GM19238 (cell line): ENCODE data around the gene CHAC2.
"Not testable (repeated sequence)": the region's sequence is repeated elsewhere in the genome, so short reads cannot be mapped to it uniquely, and the experiment has no call there.

ENCODE experiments used
- DNase-seq: peaks from one replicate; pipeline ENCODE4 v3.0.0; 2011; ENCODE audit warnings: low spot score; ENCODE audit not compliant: insufficient read length

Gene CHAC2

GRCh38 chr2:53778536-53779162 lies 11.0 kb downstream of the CHAC2 start:
- no peak for DNase-seq

GRCh38 chr2:53780056-53780455 lies 12.5 kb downstream of the CHAC2 start:
- DNase-seq = no peak

GRCh38 chr2:53782676-53783075 lies 15.1 kb downstream of the CHAC2 start:
- no peak for DNase-seq

GRCh38 chr2:53784436-53784835 lies 16.8 kb downstream of the CHAC2 start:
- DNase-seq = no peak

GRCh38 chr2:53785366-53785765 lies 17.8 kb downstream of the CHAC2 start:
- DNase-seq = no peak

GRCh38 chr2:53786352-53786704 lies 18.7 kb downstream of the CHAC2 start:
- no peak for DNase-seq

- DNase-seq = peak; percentile 80
These were observed 19.4 kb downstream of the CHAC2 start, which contains the start of the genes ASB3 and ERLEC1 for GRCh38 chr2:53786705-53787613. Gene ASB3, minus strand, starts transcription at chr2:53786953. Its CDS starts 21,381 bp downstream, at chr2:53765572. Gene ERLEC1, plus strand, starts transcription at chr2:53787044. Its CDS starts 167 bp downstream, at chr2:53787211.

- DNase-seq = no peak
These were observed 20.1 kb downstream of the CHAC2 start for GRCh38 chr2:53787614-53788289.

GRCh38 chr2:53793261-53793660 lies 25.7 kb downstream of the CHAC2 start:
- no peak for DNase-seq

GRCh38 chr2:53793821-53794220 lies 26.2 kb downstream of the CHAC2 start:
- no peak for DNase-seq

GRCh38 chr2:53801547-53801946 lies 33.9 kb downstream of the CHAC2 start:
- no peak for DNase-seq

- DNase-seq = no peak
These were observed 35.1 kb downstream of the CHAC2 start for GRCh38 chr2:53802617-53803151.

GRCh38 chr2:53811601-53812000 lies 44.0 kb downstream of the CHAC2 start:
- no peak for DNase-seq

GRCh38 chr2:53813151-53813550 lies 45.5 kb downstream of the CHAC2 start:
- DNase-seq = no peak

- DNase-seq = no peak
These were observed 51.3 kb downstream of the CHAC2 start for GRCh38 chr2:53818854-53819435.

GRCh38 chr2:53819634-53820033 lies 52.0 kb downstream of the CHAC2 start:
- no peak for DNase-seq

- no peak for DNase-seq
These were observed 52.4 kb downstream of the CHAC2 start for GRCh38 chr2:53820048-53820447.

- no peak for DNase-seq
These were observed 53.1 kb downstream of the CHAC2 start for GRCh38 chr2:53820711-53821110.

GRCh38 chr2:53821810-53822209 lies 54.2 kb downstream of the CHAC2 start:
- no peak for DNase-seq

GRCh38 chr2:53823639-53824038 lies 56.0 kb downstream of the CHAC2 start:
- not testable (repeated sequence) for DNase-seq
